SJSA1 (cell line): ENCODE measurements around the gene NFIA. TPM values are rescaled to one million over a fixed set of nuclear protein-coding genes. Genes with fewer than 3 reads are reported as not detected.

ENCODE experiments used
- DNase-seq, 2 experiments: peaks; one replicate each; pipeline ENCODE4 v3.0.0-alpha.2; 2015 to 2020; ENCODE audit warnings: low spot score in 2 of 2, low read depth in 1 of 2
- H3K27ac ChIP-seq: fragments of 250-450 bp; sonication (Bioruptor Pico); 2 replicates; pipeline ENCODE4 v1.5.1; 2020; ENCODE audit warnings: mild to moderate bottlenecking, moderate library complexity
- H3K27me3 ChIP-seq: fragments of 250-450 bp; sonication (Bioruptor Pico); replicated peaks from 2 replicates; pipeline ENCODE4 v1.5.1; 2020; ENCODE audit warnings: mild to moderate bottlenecking, moderate library complexity
- H3K36me3 ChIP-seq: fragments of 250-450 bp; sonication (Bioruptor Pico); 2 replicates; pipeline ENCODE4 v1.5.1; 2020; ENCODE audit warnings: mild to moderate bottlenecking
- H3K4me1 ChIP-seq: fragments of 250-450 bp; sonication (Bioruptor Pico); replicated peaks from 2 replicates; pipeline ENCODE4 v1.6.1; 2021; ENCODE audit warnings: mild to moderate bottlenecking
- H3K4me3 ChIP-seq: fragments of 250-450 bp; sonication (Bioruptor Pico); 2 replicates; pipeline ENCODE4 v1.5.1; 2020; ENCODE audit warnings: mild to moderate bottlenecking
- H3K9me3 ChIP-seq: fragments of 250-450 bp; sonication (Bioruptor Pico); replicated peaks from 2 replicates; pipeline ENCODE4 v1.5.1; 2020; ENCODE audit warnings: mild to moderate bottlenecking
- total RNA-seq: library from RNA; depleted of rRNA; stranded (reverse); fragments of >200 nt; shearing (Covaris generic); gene quantifications from 2 replicates; pipeline ENCODE4 v1.2.3, GENCODE V29; 2014

The NFIA gene
- total RNA-seq, 1 experiment from 2014 or later = 0.74 TPM

DNA sequence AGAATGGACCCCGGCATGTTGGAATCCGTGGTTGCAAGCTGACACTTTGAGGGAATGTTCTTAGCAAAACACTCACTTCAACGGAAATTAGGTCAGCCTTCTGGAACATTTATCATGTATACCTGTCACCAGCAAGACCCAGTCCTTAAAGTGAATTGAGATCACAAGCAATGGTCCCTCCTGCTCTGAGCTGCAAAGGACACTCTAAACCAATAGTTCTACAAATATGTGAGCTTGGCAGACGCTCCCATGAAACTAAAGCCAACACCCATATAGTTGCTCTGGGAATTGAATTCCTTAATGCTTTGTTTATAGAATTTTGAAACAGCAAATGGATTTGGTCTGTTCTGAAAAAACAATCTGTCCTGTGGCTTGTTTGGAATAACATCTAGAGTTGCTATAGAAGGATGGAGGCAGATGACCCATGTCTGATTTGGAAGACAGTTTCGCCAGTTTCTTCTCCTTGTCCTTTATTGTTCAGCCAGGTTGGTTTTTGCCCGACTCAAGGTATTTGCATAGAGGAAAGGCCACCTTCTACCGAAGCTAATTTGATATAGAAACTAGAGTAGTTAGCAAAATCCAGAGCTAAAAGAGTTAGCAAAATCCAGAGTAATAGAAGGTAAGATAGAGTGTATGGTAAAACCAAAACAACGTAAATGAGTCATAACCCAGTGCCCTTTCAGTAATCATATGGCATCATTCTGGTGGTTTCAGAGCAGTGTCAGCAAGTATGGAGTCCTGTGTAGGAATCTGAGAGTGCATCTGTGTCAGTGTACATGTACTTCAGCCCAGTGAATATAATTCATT lies 236.2 kb downstream of the NFIA start:
- DNase-seq = peak in 1 of 2 experiments; percentile 55
- Histone ChIP-seq H3K9me3 (no peaks in the 10 kb centered on the region), H3K27me3 (no peaks in the 10 kb centered on the region), H3K27ac (peak overlapping the region; percentile 15), H3K4me1 (peaks cover 11% of the 10 kb centered on the region), H3K36me3 (no peaks in the 10 kb centered on the region), H3K4me3 (no peak overlapping the region)

GRCh38 chr1:61320575-61320974 lies 238.2 kb downstream of the NFIA start:
- Histone ChIP-seq H3K9me3 (no peaks in the 10 kb centered on the region), H3K4me3 (no peak overlapping the region), H3K4me1 (peaks cover 11% of the 10 kb centered on the region), H3K36me3 (no peaks in the 10 kb centered on the region), H3K27ac (no peak overlapping the region), H3K27me3 (no peaks in the 10 kb centered on the region)
- no peak for DNase-seq

- H3K36me3 ChIP-seq = no peaks in the 10 kb centered on the region
- no peak overlapping the region for H3K27ac ChIP-seq
- DNase-seq = no peak
- peaks cover 11% of the 10 kb centered on the region for H3K4me1 ChIP-seq
- no peaks in the 10 kb centered on the region for H3K27me3 ChIP-seq
- H3K4me3 ChIP-seq = no peak overlapping the region
- H3K9me3 ChIP-seq = no peaks in the 10 kb centered on the region
Measured at GRCh38 chr1:61322008-61322744, 239.8 kb downstream of the NFIA start.

DNA sequence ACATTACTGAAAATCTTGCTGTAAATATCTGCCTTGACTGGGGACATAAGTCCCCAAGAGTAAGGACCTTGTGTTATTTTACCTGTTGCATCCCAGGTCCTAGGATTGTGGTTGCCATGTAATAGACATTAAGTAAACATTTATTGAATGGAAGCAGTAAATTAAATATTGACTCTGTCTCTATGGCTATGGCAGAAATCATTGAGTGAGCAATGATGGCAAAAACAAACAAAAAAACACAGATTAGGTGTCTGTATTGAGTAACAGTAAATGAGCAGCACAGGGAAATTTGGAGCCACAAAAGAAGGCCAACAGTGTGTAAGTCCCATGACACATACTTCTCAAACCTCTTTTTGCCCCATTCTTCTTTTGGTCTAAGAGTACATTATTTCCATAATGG lies 240.4 kb downstream of the NFIA start:
- peaks cover 11% of the 10 kb centered on the region for H3K4me1 ChIP-seq
- H3K27me3 ChIP-seq = no peaks in the 10 kb centered on the region
- no peak for DNase-seq
- no peak overlapping the region for H3K4me3 ChIP-seq
- no peaks in the 10 kb centered on the region for H3K36me3 ChIP-seq
- no peaks in the 10 kb centered on the region for H3K9me3 ChIP-seq
- no peak overlapping the region for H3K27ac ChIP-seq

- no peaks in the 10 kb centered on the region for H3K9me3 ChIP-seq
- no peaks in the 10 kb centered on the region for H3K36me3 ChIP-seq
- H3K27me3 ChIP-seq = no peaks in the 10 kb centered on the region
- no peak overlapping the region for H3K4me3 ChIP-seq
- H3K27ac ChIP-seq = no peak overlapping the region
- peaks cover 4% of the 10 kb centered on the region for H3K4me1 ChIP-seq
- DNase-seq = no peak
Measured at GRCh38 chr1:61323681-61324328, 241.4 kb downstream of the NFIA start.

GRCh38 chr1:61326713-61327112 lies 244.4 kb downstream of the NFIA start:
- DNase-seq = no peak
- Histone ChIP-seq H3K27me3 (no peaks in the 10 kb centered on the region), H3K36me3 (no peaks in the 10 kb centered on the region)

GRCh38 chr1:61327436-61327835 lies 245.1 kb downstream of the NFIA start:
- Histone ChIP-seq H3K4me3 (no peak overlapping the region), H3K27me3 (no peaks in the 10 kb centered on the region), H3K4me1 (no peaks in the 10 kb centered on the region), H3K36me3 (no peaks in the 10 kb centered on the region), H3K27ac (no peak overlapping the region), H3K9me3 (no peaks in the 10 kb centered on the region)
- DNase-seq = no peak

More at GRCh38 chr1:61326713-61327112, 244.4 kb downstream of the NFIA start:
- H3K9me3 ChIP-seq = no peaks in the 10 kb centered on the region
- H3K27ac ChIP-seq = no peak overlapping the region
- H3K4me3 ChIP-seq = no peak overlapping the region
- H3K4me1 ChIP-seq = no peaks in the 10 kb centered on the region

GRCh38 chr1:61329556-61329955 lies 247.2 kb downstream of the NFIA start:
- no peak for DNase-seq
- Histone ChIP-seq H3K36me3 (no peaks in the 10 kb centered on the region), H3K9me3 (no peaks in the 10 kb centered on the region), H3K27ac (no peak overlapping the region), H3K27me3 (no peaks in the 10 kb centered on the region), H3K4me3 (no peak overlapping the region), H3K4me1 (no peaks in the 10 kb centered on the region)

GRCh38 chr1:61330018-61330417 lies 247.7 kb downstream of the NFIA start:
- no peak for DNase-seq
- H3K36me3 ChIP-seq = no peaks in the 10 kb centered on the region
- no peak overlapping the region for H3K27ac ChIP-seq
- H3K9me3 ChIP-seq = no peaks in the 10 kb centered on the region
- no peaks in the 10 kb centered on the region for H3K27me3 ChIP-seq
- H3K4me3 ChIP-seq = no peak overlapping the region
- no peaks in the 10 kb centered on the region for H3K4me1 ChIP-seq

- no peaks in the 10 kb centered on the region for H3K27me3 ChIP-seq
- no peaks in the 10 kb centered on the region for H3K9me3 ChIP-seq
- DNase-seq = no peak
- no peaks in the 10 kb centered on the region for H3K4me1 ChIP-seq
- H3K4me3 ChIP-seq = no peak overlapping the region
- H3K27ac ChIP-seq = no peak overlapping the region
- H3K36me3 ChIP-seq = no peaks in the 10 kb centered on the region
Measured at GRCh38 chr1:61330571-61330970, 248.2 kb downstream of the NFIA start.

DNA sequence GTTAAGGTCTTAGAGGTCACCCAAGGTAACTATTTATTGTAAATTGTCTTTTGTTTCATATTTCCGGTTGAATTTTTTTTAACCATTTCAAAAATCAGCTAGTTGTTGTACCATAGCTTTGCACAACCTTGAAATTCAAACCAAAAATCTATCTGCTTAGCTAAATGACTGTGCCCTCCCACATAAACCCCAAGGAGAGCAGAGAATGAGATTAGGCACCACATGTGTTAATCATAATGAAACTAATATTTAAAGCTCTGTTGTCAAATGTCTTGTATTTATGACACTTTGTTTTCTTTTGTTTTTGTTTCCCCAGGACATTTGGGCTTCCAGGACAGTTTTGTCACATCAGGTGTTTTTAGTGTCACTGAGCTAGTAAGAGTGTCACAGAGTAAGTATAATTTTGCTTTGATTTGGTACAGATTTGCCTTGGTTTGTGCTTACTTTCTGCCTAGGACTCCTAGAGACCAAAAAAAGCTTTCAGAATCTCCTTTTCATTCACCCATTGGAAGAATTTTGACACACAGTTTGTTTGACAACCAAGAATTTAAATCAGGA lies 249.9 kb downstream of the NFIA start:
- no peaks in the 10 kb centered on the region; the same call in 1 of the 2 replicates for H3K27me3 ChIP-seq
- no peak overlapping the region for H3K4me3 ChIP-seq
- DNase-seq = no peak
- peaks cover 7% of the 10 kb centered on the region for H3K4me1 ChIP-seq
- H3K9me3 ChIP-seq = no peaks in the 10 kb centered on the region
- no peaks in the 10 kb centered on the region for H3K36me3 ChIP-seq
- H3K27ac ChIP-seq = no peak overlapping the region

GRCh38 chr1:61332796-61333195 lies 250.4 kb downstream of the NFIA start:
- H3K4me1 ChIP-seq = peaks cover 12% of the 10 kb centered on the region
- no peaks in the 10 kb centered on the region for H3K9me3 ChIP-seq
- H3K27ac ChIP-seq = no peak overlapping the region
- DNase-seq = no peak
- no peak overlapping the region for H3K4me3 ChIP-seq
- H3K36me3 ChIP-seq = no peaks in the 10 kb centered on the region
- H3K27me3 ChIP-seq = no peaks in the 10 kb centered on the region; the same call in 1 of the 2 replicates

DNA sequence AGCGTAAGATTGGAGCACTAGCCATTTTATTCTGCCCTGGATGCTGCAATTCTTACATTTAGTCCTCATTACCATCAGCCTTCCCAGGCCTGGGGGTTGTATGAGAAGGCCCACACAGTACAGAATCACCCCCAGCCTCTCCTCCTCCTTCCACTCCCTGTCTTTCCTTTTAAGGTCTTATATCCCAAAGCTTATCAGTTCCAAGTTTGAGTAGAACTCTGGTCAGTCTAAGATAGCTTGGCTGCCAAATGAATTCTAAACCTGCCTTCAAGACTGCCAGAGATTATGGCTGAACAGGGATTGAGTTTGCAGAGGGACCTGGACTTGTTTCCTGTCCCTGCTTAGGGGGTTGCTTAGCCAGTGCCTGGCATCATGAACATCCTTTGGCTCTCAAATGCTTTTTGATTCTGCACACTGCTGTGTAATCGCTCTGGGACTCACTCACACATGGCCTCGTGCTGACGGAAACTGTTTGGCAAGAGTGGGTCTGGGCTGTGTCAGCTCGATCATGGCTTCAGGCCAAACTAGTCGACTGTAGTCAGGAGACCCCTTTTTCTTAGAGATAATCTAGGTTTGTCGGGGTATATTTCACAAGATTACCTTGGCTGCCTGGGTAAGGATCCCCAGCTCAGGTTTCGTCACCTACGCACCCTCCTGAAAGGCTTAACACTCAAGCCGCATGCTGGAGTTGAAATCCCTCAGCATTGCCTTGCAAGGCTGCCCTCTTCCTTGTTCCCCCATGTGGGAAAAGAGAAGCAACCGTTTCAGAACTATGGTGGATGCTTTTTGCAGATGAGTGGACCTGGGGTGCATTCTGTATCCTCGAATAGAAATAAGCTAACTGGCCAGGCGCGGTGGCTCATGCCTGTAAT lies 252.6 kb downstream of the NFIA start:
- DNase-seq = no peak
- Histone ChIP-seq H3K4me1 (peaks cover 22% of the 10 kb centered on the region), H3K9me3 (no peaks in the 10 kb centered on the region), H3K36me3 (no peaks in the 10 kb centered on the region), H3K4me3 (no peak overlapping the region), H3K27ac (no peak overlapping the region), H3K27me3 (no peaks in the 10 kb centered on the region; the same call in 1 of the 2 replicates)
